GM21526 (cell line): Measurements from ENCODE around the gene CNNM3.

Source experiments
- ATAC-seq: cut with Tn5 transposase; IDR thresholded peaks from one replicate; pipeline ENCODE4 v1.9.1; 2021; ENCODE audit warnings: moderate library complexity; ENCODE audit not compliant: unreplicated experiment, low FRiP score

CNNM3 gene

DNA sequence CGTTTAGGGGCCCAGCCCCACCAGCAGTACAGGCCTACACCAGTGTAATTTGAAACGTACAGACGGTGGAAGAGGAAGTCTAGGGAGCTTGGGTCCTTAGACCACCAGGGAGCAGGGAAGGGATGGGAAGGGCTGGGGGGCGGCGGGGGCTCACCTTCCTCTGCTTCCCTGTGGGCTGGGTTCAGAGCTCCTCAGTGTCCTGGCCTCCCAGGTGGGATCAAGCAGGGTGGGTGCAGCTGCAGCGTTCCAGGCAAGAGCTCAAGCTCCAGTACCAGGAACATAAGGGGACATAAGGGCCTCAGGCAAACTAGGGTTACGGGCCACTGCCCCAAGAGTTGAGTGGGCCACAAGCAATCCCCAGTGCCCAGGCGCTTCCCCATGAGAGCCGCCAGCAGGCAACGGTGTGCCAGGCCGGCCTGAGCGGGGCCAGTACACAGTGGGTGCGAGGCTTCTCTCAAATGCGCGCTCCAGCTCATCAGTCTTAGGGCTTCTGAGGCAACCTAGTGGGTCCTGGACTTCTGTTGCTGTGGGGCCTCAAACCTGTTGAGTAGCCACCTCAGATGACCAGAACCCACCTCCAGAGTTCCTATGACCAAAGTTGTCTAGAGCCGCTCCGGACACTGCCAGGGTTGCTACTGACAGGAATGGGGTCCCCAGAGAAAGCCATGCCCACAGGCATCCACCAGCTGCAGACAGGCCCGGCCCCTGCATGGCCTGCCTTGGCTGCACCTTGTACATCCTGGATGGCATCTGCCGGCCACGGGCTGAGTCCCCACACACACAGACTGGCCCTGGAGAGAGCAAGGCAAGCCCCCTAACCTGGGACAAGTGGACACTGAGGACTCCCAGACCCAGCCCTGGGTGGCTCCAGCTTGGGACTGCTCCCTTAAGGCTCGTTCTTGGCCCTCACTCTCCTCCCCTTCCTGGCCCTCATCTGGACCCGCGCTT is 22.6 kb downstream of the CNNM3 start:
- no peak for ATAC-seq

DNA sequence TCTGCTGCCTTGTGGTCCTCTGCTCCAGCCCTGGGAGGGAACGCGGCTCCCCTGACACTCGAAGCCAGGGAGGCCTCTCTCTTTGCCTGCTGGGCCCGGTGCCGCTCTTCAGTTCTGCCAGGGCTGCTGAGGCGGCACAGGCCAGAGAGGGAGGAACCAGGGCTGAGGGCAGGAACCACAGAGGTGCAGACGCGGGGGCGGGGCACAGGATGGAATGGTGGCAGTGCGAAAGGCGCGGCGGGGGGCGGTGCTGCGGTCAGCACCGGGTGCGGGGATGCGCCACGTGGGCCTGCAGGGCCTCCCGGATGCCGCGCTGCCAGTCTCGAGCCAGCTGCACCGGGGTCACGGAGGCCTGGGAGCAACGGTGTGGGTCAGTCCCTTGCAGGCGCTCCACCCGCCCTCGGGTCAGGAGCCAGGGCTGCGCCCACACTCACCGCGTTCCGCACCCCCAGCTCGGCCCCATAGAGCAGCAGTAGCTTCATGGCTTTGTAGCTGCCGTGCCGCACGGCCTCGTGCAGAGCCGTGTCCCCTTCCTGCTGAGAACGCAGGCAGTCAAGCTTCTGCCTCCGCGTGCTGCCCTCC is 23.3 kb downstream of the CNNM3 start:
- peak; percentile 53 for ATAC-seq

DNA sequence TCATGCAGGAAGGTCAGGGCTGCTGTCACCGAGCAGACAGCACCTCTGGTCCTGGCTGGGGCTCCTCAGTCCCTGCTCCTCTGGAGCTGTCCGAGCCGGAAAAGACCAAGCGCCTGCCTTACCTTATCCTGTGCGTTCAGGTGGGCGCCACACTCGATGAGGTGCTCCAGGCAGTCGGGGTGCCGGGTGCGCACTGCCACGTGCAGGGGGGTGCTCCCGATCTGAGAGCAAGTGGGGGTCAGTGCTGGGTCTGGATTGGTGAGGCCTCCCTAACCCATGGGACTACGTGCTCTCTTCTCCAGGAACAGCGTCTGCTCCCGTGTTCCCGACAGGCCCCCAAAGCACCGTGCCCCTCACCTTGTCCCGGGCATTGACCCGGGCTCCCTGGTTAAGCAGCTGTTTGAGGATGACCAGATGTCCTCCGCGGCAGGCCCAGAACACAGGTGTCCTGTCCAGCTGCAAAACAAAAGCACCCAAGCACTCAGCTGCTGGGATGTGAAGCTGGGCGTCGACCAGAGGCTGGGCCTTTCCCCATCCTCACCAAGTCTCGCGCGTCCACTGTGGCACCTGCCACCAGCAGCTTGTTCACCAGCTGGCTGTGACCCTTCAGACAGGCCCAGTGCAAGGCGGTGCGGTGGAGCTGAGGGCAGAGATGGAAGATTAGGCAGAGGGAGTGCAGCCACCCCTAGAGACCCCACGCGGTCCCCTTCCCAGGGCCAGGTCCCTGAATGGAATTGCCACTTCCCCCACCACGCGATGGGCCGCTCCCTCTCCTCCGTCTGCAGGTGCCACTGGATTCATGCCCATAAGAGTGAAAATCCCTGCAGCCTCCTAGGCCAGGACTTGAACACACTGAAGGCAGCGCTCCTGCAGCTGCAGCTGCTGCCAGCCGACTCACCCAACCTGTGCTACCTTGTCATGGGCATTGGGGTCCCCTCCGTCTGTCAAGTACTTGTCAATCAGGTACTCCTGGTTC is 24.1 kb downstream of the CNNM3 start:
- no peak for ATAC-seq

DNA sequence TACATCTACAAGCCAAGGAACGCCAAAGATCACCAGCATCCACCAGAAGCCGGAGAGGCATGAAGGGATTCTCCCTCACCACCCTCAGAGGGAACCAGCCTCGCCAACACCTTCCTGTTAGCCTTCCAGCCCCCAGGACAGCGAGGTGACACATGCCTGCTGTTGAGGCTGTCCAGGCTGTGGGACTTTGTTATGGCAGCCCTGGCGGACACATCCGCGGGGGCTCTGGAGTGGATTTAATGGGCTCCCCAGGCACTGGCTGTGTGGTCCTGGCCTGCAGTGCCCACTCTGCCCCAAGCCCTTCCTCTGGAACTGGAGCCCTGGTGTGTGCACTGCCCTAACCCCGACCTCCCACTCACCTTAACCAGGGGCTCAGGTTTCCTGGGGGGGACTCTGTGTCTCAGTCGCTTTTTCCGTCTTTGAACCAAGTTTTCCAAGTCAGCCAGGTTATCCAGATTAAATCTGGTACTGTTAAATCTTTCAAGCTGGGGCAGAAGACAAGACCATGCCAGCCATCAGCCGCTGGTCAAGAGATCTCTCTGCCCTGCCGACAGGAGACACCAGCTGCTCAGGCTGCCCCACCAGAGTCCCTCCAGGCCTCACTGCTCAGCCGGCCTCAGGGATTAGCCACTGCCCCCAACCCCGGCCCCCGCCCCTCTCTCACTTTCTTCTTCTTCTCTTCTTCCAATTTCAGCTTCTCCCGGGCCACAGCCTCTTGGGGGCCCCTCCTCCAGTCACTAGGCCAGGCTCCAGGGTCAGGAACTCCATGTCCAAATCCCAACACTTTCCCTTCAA is 25.8 kb downstream of the CNNM3 start:
- no peak for ATAC-seq

DNA sequence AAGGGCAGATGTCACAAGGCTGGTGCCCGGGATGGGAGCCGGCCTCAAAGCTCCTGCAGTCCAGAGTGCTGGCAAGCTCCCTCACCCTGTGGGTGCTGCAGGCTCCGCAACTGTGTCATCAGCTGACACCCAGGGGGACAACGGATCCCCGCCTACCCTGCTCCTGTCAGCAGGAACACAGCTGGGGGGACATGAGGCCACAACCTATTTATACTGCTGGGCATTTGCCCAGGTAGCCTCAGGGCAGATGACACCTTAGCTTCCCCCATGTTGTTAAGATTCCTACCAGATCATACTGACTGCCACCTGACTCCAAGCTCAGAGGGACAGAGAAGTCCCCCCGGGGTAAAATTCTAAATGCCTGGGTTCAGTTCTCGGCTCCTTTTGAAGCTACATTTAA is 26.5 kb downstream of the CNNM3 start:
- ATAC-seq = no peak

DNA sequence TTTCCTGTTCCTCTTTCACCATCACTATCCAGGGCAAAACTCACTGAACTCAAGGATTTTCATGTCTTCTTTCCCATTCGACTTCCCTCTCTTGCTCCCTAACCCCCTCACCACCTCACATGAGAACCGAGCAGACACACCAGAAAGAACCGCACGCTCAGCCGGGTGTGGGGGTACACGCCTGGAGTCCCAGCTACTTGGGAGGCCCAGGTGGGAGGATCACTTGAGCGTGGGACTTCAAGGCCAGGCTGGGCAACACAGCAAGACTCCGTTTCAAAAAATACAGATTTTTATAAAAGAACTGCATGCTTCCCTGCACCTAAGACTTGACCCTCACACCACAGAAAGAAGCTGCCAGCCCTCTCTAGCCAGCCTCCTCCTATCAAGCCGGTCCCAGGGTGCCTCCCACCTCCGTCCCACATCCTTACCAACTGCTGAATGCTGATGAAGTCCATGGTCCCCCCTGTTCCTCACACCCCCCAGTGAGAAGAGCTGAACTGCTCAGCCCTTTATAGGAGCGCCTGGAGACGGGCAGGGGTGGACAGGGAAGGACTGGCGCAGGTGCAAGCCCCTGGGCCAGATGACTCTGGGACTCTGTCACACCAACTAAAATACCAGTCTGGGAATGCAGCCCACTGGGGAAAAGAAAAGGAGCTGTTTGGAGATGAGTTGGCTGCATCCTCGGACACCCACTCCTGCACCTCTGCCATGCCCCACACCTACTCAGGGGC is 27.6 kb downstream of the CNNM3 start, which contains the start of gene ANKRD23:
TSS of gene ANKRD23 (minus strand) at position 484 of the 731 bp plus-strand sequence. CDS start at position 455, 29 bp downstream.
- ATAC-seq = no peak

DNA sequence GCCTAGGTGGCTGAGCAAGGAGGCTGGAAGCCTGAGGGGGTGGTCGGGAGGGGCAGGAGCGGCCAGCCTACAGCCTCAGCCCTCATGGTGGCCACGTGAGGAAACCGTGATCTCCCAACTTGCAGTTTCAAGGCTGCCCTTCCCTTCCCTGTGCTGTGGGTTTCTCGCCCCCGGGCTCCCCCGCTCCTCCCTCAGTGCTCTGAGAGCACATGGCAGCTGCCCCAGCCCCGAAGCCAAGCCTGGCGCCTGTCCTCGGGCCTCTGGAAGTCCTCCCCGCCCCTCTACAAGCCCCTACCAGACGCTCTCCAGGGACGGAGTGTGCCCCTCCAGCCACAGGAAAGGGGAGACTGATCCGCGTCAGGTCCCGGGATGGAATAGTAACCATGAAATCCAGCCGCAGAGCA is 28.3 kb downstream of the CNNM3 start:
- ATAC-seq = no peak

DNA sequence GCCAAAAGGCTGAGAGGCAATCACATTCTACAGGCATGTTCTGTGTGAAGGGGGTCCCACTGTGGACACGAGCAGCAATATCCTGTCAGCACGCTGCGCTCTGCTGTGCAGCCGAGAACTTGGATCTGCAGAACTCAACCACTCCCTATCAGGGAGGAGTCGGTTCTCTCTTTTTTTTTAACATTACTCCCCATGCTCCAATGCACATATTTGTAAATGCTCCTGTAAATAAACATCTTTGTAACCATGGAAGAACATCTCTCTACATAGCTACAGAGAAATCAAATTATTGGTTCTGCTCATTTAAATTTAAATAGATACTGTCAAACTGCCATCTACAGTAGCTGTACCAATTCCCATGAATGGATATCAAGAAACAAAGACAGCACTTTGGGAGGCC is 30.8 kb downstream of the CNNM3 start:
- ATAC-seq = no peak

DNA sequence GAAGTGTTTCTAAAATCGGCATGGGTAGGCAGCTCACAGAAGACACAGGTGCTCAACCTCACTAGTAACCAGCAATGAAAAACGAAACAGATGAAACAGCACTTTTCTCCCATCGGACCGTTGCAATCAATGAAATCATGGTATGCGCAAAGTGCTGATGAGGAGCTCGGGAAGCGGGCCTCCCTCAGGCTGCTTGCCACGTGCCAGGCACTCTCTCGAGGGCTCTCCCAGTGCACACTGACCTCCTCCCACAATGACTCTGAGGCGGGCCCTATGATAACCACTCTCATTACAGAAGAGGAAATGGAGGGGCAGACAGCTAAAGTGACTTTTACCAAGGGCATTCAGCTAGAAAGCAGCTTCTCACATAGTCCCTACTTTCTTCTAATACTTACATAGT is 31.5 kb downstream of the CNNM3 start:
- no peak for ATAC-seq

DNA sequence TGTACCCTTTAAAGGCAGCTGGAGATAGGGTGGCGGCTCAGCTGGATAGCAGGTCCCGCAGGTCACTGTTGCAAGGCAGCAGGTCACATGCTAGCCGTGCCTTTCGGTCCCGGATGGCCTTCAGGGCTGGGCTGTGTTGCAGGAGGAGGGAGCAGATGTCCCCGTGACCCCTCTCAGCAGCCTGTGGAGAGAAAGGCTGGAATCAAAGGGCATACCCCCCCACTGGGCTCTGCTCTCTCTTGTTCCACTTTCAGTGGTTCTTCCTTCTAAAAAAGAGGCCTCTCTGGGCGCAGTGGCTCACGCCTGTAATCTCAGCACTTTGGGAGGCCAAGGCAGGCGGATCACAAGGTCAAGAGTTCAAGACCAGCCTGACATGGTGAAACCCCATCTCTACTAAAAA is 32.2 kb downstream of the CNNM3 start:
- ATAC-seq = no peak

DNA sequence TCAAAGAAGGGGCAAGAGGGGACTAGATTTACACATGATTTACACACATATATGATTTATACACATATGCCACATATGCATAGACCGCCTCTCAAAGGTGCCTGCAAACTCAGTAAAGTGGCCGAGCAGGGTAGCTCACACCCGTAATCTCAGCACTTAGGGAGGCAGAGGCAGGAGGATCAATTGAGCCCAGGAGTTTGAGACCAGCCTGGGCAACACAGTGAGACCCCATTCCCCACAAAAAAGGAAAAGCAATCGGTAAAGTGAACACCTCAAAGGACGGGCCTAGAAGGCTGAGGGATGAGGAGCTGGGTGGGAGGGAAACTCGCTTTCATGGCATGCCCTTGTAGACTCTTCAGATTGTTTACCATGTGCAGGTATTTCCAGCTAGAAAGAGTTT is 36.6 kb downstream of the CNNM3 start:
- no peak for ATAC-seq

DNA sequence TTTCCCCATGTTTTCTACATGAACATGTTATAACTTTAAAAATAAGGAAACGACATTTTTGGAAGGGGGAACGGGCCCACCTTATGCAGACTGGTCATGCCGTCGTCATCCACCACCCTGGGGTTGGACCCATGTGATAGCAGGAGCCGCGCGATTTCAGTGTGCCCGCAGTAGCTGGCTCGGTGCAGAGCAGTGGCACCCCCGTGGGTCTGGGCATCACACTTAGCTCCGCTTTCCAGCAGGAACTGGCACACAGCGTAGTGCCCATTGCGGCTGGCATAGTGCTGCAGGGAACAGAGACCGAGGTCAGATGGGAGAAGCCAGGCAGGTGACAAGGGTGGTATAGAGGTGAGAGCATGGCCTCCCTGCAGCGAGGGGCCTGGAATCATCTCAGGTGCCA is 37.3 kb downstream of the CNNM3 start:
- no peak for ATAC-seq

DNA sequence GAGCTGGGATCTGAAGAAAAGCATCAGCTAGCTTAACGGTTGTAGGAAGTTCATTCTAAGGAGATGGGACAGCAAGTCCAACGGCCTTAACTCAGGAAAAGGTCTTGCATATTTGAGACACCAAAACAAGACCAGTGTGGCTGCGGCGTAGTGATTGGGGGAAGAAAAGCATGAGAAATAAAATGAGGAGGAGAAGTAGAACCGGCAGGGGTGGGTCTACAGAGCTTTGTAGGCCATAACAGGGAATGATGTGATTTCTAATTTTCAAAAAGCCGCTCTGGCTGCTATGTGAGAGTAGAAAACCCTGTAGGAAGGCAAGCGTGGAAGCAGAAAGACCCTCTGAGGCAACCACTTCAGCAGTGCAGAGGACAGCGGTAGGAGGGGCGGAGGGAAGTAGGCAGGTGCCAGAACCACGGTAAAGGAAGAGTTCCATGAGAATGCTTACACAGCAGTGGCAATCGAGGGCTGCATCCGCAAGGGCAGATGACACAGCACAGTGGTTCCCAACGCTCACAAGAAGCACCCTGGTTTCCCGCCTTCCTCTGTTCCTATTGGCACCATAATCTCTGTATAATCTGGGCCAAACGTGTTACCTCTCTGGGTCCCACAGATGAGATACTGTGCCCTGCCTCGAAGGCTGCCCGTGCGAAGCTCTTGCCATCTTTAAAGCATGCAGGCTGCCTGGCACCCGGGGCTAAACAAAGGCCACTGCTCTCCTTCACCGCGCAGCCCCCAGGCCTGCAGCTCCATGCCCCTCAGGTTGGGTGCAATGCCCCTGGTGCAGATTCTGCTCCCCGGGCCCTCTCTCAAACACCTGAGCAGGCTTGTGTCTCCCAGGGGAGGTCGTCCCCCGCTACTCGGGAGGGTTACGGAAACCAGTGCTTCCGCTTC is 41.0 kb downstream of the CNNM3 start:
- ATAC-seq = no peak

DNA sequence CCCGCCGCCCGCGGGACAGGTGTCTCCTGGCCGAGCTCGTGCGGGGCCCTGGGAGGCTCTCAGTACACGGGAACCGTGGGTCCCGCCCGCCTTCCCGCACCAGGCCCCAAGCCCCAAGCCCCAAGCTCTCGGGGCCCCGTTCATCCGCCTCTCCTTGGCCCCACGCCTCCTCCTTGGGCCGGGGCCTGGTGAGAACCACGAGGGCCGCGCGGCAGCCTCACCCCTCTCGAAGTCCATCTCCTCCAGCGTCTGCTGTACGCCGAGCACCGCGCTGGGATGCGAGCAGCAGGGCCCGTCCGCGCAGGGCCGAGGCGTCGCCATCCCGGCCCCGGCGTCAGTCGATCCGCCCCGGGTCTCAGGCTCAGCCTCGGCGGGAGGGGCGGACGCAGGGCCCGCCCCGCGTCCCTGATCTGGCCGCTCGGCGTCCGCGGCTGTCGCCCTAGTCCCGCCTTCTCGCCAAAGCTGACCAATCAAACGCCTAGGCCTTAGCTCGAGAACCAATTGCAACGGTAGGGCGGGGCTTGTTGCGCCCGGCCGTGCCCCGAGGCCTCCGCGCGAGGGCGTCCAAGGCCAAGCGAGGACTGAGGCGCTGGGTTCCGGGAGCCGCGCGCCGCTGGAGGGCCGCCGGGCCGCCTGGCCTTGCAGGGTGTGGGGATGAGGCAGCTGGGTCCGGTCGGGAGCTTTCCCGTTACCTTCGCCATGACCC is 41.8 kb downstream of the CNNM3 start, which contains the start of gene ANKRD39:
TSS of gene ANKRD39 (minus strand) at position 350 of the 706 bp plus-strand sequence. CDS start at position 321, 29 bp downstream.
- peak; percentile 91 for ATAC-seq

DNA sequence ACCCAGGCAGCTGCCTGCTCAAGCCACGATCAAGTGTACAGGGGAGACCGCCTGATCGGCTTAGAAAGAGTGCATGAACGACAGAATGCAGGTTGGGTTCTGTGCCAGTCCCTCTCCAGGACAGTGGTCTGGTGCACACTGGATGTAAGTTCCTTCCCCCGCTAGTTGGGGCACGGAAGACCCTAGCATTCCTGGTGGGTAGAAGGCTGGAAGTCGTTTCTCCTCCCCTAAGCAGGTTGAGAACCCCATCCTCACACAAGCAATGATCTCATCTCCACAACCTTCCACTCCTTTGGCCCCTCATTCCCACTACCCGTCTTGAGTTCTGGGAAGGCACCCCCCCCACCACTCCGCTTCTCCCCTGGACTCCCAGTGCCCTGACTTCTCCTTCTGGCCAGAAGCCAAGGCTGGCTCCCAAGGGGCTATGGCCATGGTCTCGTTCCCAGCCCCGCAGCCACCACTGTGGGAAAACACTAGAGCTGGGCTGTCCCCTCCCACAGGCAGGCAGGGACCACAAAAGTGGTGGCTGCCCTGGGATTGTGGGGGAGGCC is 43.1 kb downstream of the CNNM3 start:
- ATAC-seq = no peak

DNA sequence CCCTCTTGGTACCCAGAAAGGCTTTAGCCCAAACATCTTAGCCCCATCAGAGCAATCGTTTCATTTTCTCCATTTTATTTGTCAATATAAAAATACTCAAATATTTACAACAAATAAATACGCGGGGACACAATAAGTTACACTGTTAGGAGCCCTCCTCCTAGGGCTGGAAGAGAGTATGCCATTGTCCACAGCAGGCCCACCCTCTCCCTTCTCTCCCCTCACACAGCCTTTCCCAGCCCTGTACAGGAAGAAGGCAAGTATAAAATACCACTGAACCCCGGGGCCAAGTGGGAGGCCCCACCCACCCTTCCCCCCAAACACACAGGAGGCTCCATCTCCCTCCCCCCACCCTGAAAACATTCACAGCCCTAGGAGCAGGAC is 43.6 kb downstream of the CNNM3 start:
- ATAC-seq = no peak
